HG03354 (cell line): ENCODE results near the gene TOP1.

ENCODE experiments used
- ATAC-seq: cut with Tn5 transposase; IDR thresholded peaks from one replicate; pipeline ENCODE4 v1.9.1; 2021; ENCODE audit warnings: mild to moderate bottlenecking; ENCODE audit not compliant: unreplicated experiment, poor library complexity, severe bottlenecking

The TOP1 gene

GRCh38 chr20:41173161-41173721 is 144.6 kb downstream of the TOP1 start:
- ATAC-seq, result peak; percentile 66

- no peak for ATAC-seq
Measured at GRCh38 chr20:41173791-41174341, 145.2 kb downstream of the TOP1 start.
